Activated CD8-positive, alpha-beta memory T cell treated with anti-CD3 and anti-CD28 coated beads for 1 hour (primary cell): ENCODE measurements around the gene GIPC1.
"Not testable (repeated sequence)": the region's sequence is repeated elsewhere in the genome, so short reads cannot be mapped to it uniquely, and the experiment has no call there.

Source experiments
- DNase-seq, 2 donors: peaks; one replicate each; pipeline ENCODE4 v3.0.0-alpha.2; 2020; ENCODE audit warnings: low read depth in 1 of 2; ENCODE audit errors: extremely low read depth in 1 of 2

The GIPC1 gene

GRCh38 chr19:14472202-14472938 lies 23.6 kb downstream of the GIPC1 start:
- peak; percentile 74 to 84 for DNase-seq

GRCh38 chr19:14471436-14472187 lies 24.3 kb downstream of the GIPC1 start:
- DNase-seq: no peak

- DNase-seq: no peak
These were observed 25.7 kb downstream of the GIPC1 start for GRCh38 chr19:14470031-14470876.

GRCh38 chr19:14467816-14468215 lies 28.1 kb downstream of the GIPC1 start:
- no peak for DNase-seq

- no peak for DNase-seq
These were observed 28.5 kb downstream of the GIPC1 start for GRCh38 chr19:14467391-14467790.

- no peak for DNase-seq
These were observed 32.2 kb downstream of the GIPC1 start for GRCh38 chr19:14463747-14464146.

- not testable (repeated sequence) for DNase-seq
These were observed 33.5 kb downstream of the GIPC1 start for GRCh38 chr19:14462401-14462800.

GRCh38 chr19:14460935-14461334 lies 35.0 kb downstream of the GIPC1 start:
- DNase-seq: no peak

- DNase-seq: no peak
These were observed 36.2 kb downstream of the GIPC1 start for GRCh38 chr19:14459703-14460102.

- not testable (repeated sequence) for DNase-seq
These were observed 43.6 kb downstream of the GIPC1 start for GRCh38 chr19:14452303-14452702.

GRCh38 chr19:14450876-14451275 lies 45.1 kb downstream of the GIPC1 start:
- DNase-seq: no peak

- DNase-seq: no peak
These were observed 45.6 kb downstream of the GIPC1 start for GRCh38 chr19:14450168-14450874.

- DNase-seq: no peak
These were observed 46.6 kb downstream of the GIPC1 start for GRCh38 chr19:14449321-14449720.

- no peak for DNase-seq
These were observed 49.4 kb downstream of the GIPC1 start for GRCh38 chr19:14446336-14447036.

GRCh38 chr19:14443632-14444216 lies 52.2 kb downstream of the GIPC1 start:
- DNase-seq: no peak

GRCh38 chr19:14442891-14443631 lies 52.9 kb downstream of the GIPC1 start:
- no peak for DNase-seq

GRCh38 chr19:14441041-14441938 lies 54.6 kb downstream of the GIPC1 start:
- DNase-seq: no peak

GRCh38 chr19:14440049-14440448 lies 55.9 kb downstream of the GIPC1 start:
- peak in 1 of 2 donors; percentile 62 for DNase-seq
